Femur (tissue), 1 donor: ENCODE data around the gene KLRC2.
"Not testable (repeated sequence)": the region's sequence is repeated elsewhere in the genome, so short reads cannot be mapped to it uniquely, and the experiment has no call there.

ENCODE experiments used
- DNase-seq: peaks from one replicate; pipeline ENCODE4 v3.0.0-alpha.2; 2017

The KLRC2 gene

DNA sequence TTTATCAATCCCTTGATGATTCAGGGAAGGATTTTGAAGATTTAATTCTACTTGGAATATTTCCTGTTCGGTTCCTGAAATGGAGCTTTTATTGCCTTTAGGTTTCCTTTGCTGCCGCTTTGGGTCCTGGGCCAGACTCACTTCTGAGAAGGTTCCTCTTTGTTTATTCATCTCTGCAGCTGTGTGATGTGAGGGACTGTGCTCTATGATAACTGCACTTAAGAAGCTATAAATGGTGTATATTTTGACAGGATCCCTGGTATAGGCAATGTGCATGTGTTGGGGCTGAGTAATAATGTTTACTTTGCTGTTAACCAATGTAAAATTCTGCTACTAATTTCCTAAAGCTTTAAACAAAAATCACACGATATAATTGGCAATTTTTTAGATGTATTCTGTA lies at the start of gene KLRC2:
KLRC2 (minus strand) TSS at position 195 of the 400 bp plus-strand sequence; CDS start at position 171, 24 bp downstream.
- DNase-seq, result peak; percentile 20

DNA sequence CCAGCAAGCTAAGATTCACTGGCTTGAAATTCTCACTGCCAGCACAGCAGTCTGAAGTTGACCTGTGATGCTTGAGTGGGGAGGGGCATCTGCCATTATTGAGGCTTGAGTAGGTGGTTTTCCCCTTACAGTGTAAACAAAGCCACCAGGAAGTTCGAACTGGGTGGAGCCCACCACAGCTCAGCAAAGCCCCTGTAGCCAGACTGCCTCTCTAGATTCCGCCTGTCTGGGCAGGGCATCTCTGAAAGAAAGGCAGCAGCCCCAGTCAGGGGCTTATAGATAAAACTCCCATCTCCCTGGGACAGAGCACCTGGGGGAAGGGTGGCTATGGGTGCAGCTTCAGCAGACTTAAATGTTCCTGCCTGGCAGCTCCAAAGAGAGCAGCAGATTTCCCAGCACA lies 46.1 kb upstream of the KLRC2 start:
- not testable (repeated sequence) for DNase-seq

DNA sequence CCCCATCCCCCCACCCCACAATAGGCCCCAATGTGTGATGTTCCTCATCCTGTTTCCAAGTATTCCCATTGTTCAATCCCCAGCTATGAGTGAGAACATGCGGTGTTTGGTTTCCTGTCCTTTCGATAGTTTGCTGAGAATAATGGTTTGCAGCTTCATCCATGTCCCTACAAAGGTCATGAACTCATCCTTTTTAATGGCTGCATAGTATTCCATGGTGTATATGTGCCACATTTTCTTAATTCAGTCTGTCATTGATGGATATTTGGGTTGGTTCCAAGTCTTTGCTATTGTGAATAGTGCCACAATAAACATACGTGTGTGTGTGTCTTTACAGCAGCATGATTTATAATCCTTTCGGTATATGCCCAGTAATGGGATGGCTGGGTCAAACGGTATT lies 37.0 kb upstream of the KLRC2 start:
- DNase-seq, result not testable (repeated sequence)

DNA sequence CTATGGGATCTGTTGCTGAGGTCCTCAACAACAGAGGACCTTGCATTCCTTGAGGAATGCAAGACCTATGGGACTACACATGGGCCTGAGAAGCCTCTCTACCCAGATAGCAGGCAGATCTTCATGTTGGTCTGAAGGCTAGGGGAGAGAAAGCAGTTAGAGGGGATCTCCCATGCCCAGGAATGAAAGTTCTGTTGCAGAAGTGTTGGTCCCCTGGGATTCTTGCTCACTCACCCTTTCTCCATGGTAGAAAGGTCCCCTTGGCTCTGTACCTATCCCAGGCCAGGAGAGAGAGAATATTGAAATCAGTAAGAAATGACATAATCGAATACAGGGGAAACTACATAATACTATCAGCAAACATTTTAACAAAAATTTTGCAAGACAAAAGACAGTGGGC lies 33.9 kb upstream of the KLRC2 start:
- DNase-seq, result no peak

DNA sequence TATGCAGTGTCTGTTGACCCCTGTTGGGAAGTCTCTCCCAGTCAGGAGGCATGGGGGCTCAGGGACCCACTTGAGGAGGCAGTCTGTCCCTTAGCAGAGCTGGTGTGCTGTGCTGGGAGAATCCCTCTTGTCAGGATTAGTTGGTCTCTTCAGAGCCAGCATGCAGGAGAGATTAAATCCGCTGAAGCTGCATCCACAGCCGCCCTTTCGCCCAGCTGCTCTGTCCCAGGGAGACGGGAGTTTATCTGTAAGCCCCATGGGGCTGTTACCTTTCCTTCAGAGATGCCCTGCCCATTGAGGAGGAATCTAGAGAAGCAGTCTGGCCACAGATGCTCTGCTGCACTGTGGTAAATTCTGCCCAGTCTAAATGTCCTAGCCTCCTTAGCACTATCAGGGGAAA lies 30.5 kb upstream of the KLRC2 start:
- no peak for DNase-seq

- no peak for DNase-seq
Measured at GRCh38 chr12:10457760-10458159, 21.9 kb upstream of the KLRC2 start.

DNA sequence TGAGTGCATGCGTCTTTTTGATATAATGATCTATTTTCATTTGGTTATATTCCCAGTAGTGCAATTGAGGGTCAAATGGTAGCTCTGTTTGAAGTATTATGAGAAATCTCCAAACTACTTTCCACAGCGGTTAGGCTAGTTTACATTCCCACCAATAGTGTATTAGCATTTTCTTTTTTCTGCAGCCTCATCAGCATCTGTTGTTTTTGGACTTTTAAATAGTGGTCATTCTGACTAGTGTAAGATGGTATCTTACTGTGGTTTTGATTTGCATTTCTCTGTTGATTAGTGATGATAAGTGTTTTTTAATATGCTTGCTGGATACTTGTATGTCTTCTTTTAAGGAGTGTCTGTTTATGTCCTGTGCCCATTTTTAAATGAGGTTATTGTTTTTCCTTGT lies 21.0 kb upstream of the KLRC2 start:
- no peak for DNase-seq

- DNase-seq, result no peak
Measured at GRCh38 chr12:10455766-10456165, 20.0 kb upstream of the KLRC2 start.

- no peak for DNase-seq
Measured at GRCh38 chr12:10454531-10454930, 18.7 kb upstream of the KLRC2 start.

- DNase-seq, result no peak
Measured at GRCh38 chr12:10453156-10453555, 17.3 kb upstream of the KLRC2 start, which contains the start of gene KLRC1. TSS of gene KLRC1 (minus strand) at chr12:10453377. CDS start at chr12:10451156, 2,221 bp downstream.

GRCh38 chr12:10448236-10448635 lies 12.4 kb upstream of the KLRC2 start:
- DNase-seq, result peak; percentile 12

GRCh38 chr12:10446052-10446451 lies 10.2 kb upstream of the KLRC2 start:
- not testable (repeated sequence) for DNase-seq

DNA sequence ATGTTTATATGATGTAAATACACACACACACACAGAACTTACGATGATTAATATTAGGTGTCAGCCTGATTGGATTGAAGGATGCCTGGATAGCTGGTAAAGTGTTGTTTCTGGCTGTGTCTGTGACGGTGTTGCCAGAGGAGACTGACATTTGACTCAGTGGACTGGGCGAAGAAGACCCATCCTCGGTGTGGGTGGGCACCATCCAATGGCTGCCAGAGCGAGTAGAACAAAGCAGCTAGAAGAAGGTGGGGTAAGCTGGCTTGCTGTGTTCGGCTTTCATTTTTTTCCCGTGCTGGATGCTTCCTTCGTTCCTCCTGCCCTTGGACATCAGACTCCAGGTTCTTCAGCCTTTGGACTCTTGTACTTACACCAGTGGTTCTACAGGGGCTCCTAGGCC lies 5.3 kb upstream of the KLRC2 start:
- DNase-seq, result not testable (repeated sequence)

DNA sequence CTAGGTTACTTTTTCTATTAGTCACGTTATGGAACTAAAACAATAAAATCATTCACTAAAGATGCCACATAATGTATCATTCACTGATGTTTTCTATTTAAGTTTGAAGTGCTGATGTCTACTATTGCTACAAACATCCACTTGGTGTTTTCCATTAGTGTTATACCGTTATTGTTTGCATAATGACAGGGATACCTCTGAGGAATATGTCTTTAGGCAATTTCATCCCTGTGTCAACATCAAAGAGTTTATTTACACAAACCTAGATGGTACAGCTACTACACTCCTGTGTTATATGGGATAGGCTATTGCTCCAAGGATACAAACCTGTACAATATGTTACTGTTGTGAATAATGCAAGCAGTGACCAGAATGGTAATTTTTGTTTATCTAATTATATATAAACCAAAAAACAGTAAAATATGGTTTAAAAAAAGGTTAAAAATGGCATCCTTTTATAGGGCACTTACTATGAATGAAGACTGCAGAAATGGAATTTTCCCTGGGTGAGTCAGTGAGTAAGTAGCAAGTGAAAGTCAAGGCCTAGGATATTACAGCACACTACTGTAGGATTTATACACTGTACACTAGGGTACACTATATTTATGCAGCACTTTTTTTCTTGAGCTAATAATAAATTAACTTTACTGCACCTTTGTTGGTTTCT lies 3.9 kb upstream of the KLRC2 start:
- not testable (repeated sequence) for DNase-seq

- DNase-seq, result not testable (repeated sequence)
Measured at GRCh38 chr12:10437601-10438000, 1.8 kb upstream of the KLRC2 start.

GRCh38 chr12:10430623-10431022 lies 5.2 kb downstream of the KLRC2 start:
- not testable (repeated sequence) for DNase-seq

DNA sequence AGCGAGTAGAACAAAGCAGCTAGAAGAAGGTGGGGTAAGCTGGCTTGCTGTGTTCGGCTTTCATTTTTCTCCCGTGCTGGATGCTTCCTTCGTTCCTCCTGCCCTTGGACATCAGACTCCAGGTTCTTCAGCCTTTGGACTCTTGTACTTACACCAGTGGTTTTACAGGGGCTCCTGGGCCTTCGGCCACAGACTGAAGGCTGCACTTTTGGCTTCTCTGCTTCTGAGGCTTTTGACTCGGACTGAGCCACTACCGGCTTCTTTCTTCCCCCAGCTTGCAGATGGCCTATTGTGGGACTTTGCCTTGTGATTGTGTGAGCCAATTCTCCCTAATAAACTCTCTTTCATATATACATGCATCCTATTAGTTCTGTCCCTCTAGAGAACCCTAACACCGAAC lies 9.9 kb downstream of the KLRC2 start:
- DNase-seq, result not testable (repeated sequence)

- DNase-seq, result not testable (repeated sequence)
Measured at GRCh38 chr12:10424260-10424899, 11.4 kb downstream of the KLRC2 start.

- DNase-seq, result not testable (repeated sequence)
Measured at GRCh38 chr12:10422159-10422558, 13.7 kb downstream of the KLRC2 start.

DNA sequence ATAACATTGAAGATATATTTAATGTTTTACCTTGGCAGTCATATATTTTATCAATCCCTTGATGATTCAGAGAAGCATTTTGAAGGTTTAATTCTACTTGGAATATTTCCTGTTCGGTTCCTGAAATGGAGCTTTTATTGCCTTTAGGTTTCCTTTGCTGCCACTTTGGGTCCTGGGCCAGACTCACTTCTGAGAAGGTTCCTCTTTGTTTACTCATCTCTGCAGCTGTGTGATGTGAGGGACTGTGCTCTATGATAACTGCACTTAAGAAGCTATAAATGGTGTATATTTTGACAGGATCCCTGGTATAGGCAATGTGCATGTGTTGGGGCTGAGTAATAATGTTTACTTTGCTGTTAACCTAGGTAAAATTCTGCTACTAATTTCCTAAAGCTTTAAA lies 15.5 kb downstream of the KLRC2 start, which contains the start of gene KLRC3:
KLRC3 (minus strand) TSS at position 262 of the 400 bp plus-strand sequence; CDS start at position 217, 45 bp downstream.
- DNase-seq, result not testable (repeated sequence)

DNA sequence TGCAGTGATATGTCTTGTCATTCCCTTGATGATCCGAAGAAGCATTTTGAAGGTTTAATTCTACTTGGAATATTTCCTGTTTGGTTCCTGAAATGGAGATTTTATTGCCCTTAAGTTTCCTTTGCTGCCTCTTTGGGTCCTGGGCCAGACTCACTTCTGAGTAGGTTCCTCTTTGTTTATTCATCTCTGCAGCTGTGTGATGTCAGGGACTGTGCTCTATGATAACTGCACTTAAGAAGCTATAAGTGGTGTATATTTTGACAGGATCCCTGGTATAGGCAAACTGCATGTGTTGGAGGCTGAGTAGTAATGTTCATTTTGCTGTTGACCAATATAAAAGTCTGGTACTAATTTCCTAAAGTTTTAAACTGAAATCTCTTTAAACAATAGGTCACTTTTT lies 26.4 kb downstream of the KLRC2 start, which contains the start of gene KLRC4:
KLRC4 (minus strand) TSS at position 366 of the 400 bp plus-strand sequence; CDS start at position 184, 182 bp downstream.
- DNase-seq, result no peak

DNA sequence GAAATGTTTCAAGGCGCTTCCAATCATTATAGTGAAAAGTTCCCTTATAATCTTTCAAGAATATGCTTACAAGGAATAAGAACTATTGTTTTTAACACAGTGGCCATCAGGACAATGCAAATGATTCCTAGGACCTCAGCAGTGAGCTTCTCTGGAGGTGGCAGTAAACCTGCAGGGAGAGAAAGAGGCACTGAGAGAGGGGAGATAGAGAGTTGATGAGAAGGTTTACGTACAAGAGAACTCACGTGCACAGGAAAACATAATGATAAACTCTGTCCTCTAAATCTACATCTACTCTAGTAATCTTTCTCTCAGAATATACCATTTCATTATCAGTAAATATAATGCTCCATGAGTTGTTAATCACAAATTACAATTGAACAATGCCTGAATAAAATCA lies 27.0 kb downstream of the KLRC2 start:
- no peak for DNase-seq

DNA sequence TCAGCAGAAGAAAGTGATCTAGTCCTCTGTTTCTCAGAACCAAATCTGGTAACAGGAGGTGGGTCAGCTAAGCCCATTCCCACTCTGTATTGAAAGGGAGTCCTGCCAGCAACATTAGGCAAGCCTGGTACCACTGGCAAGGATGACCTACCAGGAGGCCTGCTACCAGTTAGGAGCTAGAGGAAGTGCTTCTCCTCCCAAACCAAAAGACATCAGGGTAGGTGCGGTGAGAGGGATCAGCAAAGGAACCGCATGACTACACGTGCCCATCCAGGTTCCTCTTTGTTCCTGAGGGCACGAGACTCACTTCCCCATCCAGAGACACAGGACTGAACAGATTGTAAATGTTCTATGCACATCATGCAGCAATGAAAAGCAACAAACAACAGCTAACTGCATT lies 29.1 kb downstream of the KLRC2 start:
- DNase-seq, result peak; percentile 26

GRCh38 chr12:10405294-10405693 lies 30.5 kb downstream of the KLRC2 start:
- no peak for DNase-seq
